Caco-2 (cell line): Measurements from ENCODE around the gene CPZ. TPM values are rescaled to one million over a fixed set of nuclear protein-coding genes. Genes with fewer than 3 reads are reported as not detected.

Source experiments
- BruUV-seq: library from RNA; stranded (reverse); fragments of 400-500 nt; replicated peaks from 2 replicates; lab custom pipeline; 2021; lab: Mats Ljungman, UMichigan
- CTCF ChIA-PET: fragments of 300-600 bp; sonication (Branson Sonifier 250); formaldehyde crosslinking; loops from one replicate; lab custom pipeline; 2022; ENCODE audit warnings: antibody characterized with exemption; lab: Charles Lee
- POLR2A ChIA-PET: fragments of 300-600 bp; sonication (Branson Sonifier 250); formaldehyde crosslinking; loops from one replicate; lab custom pipeline; 2022; ENCODE audit warnings: antibody characterized with exemption; lab: Charles Lee
- DNase-seq, 2 experiments: peaks; one replicate each; pipeline versions ENCODE4 v3.0.0 to v3.0.0-alpha.2; 2020 to 2022
- H3K27me3 ChIP-seq: replicated peaks from 2 replicates; pipeline ENCODE4 v1.6.0; 2011; ENCODE audit warnings: low read length; ENCODE audit not compliant: control insufficient read depth, insufficient read depth
- H3K36me3 ChIP-seq: 2 replicates; pipeline ENCODE4 v1.5.1; 2011; ENCODE audit warnings: low read length; ENCODE audit not compliant: control insufficient read depth, insufficient read depth
- H3K4me1 ChIP-seq: fragments of 250-450 bp; sonication (Bioruptor Pico); 2 replicates; pipeline ENCODE4 v1.5.1; 2020; ENCODE audit warnings: mild to moderate bottlenecking
- H3K4me3 ChIP-seq: 2 replicates; pipeline ENCODE4 v1.5.1; 2011; ENCODE audit warnings: low read depth, mild to moderate bottlenecking, control low read depth, low read length
- H3K9me3 ChIP-seq: fragments of 250-450 bp; sonication (Bioruptor Pico); 2 replicates; pipeline ENCODE4 v1.5.1; 2020; ENCODE audit warnings: mild to moderate bottlenecking, moderate library complexity
- H3K27ac Mint-ChIP-seq: one replicate; pipeline ENCODE4 v1.8.0; 2022; ENCODE audit warnings: mixed read lengths; ENCODE audit not compliant: unreplicated experiment
- H3K27me3 Mint-ChIP-seq: one replicate; pipeline ENCODE4 v1.8.0; 2022; ENCODE audit warnings: mixed read lengths; ENCODE audit not compliant: insufficient read depth, unreplicated experiment
- H3K36me3 Mint-ChIP-seq: one replicate; pipeline ENCODE4 v1.8.0; 2022; ENCODE audit warnings: mild to moderate bottlenecking, mixed read lengths; ENCODE audit not compliant: insufficient read depth, unreplicated experiment
- H3K4me1 Mint-ChIP-seq: one replicate; pipeline ENCODE4 v1.8.0; 2022; ENCODE audit warnings: low read depth, mixed read lengths; ENCODE audit not compliant: unreplicated experiment
- H3K4me3 Mint-ChIP-seq: one replicate; pipeline ENCODE4 v1.8.0; 2022; ENCODE audit warnings: mild to moderate bottlenecking, moderate library complexity, mixed read lengths; ENCODE audit not compliant: unreplicated experiment
- H3K9me3 Mint-ChIP-seq: one replicate; pipeline ENCODE4 v1.8.0; 2022; ENCODE audit warnings: mixed read lengths; ENCODE audit not compliant: unreplicated experiment
- CTCF ChIP-seq, 2 experiments: fragments of 200-600 bp in 1 of 2; IDR thresholded peaks; 1 replicate in 1 of 2; 2 replicates in 1 of 2; pipeline versions ENCODE4 v1.5.1 to v1.8.0; 2011 to 2022; ENCODE audit warnings: antibody characterized with exemption in 1 of 2, control low read depth in 1 of 2, inconsistent platforms in 1 of 2, low read depth in 1 of 2, low read length in 1 of 2, mild to moderate bottlenecking in 1 of 2, moderate library complexity in 1 of 2; ENCODE audit not compliant: insufficient read depth in 1 of 2, severe bottlenecking in 1 of 2, unreplicated experiment in 1 of 2
- intact Hi-C: fragments of 100-400 bp; cut with micrococcal nuclease; formaldehyde crosslinking; loops from one replicate; pipeline ENCODE4 v1.10.0; 2022; ENCODE audit not compliant: unreplicated experiment
- total RNA-seq: library from RNA; stranded (reverse); gene quantifications from 2 replicates; pipeline ENCODE4 v1.2.3, GENCODE V29; 2022

The CPZ gene
- total RNA-seq, 1 experiment from 2014 or later = 7.7 TPM

- Histone ChIP-seq H3K4me1 (peaks cover 17% of the 10 kb centered on the region), H3K27me3 (no peaks in the 10 kb centered on the region; the same call in 1 of the 2 replicates), H3K36me3 (no peaks in the 10 kb centered on the region), H3K9me3 (no peaks in the 10 kb centered on the region), H3K4me3 (no peak overlapping the region)
- intact Hi-C loops = loop anchor here (1.0 to 5.0 kb wide), 2 partner anchors 37 to 126 kb away; no protein-coding TSS in a partner anchor
- DNase-seq = peak; percentile 73 to 81
- H3K4me3 Mint-ChIP-seq = peak overlapping the region; percentile 60
- CTCF ChIA-PET = interaction anchor here (0.6 kb wide), 1 partner anchor 104 kb away, joined by 3 read pairs; no protein-coding TSS in a partner anchor
- POLR2A ChIA-PET = no interaction called here
- peak overlapping the region; percentile 51 for H3K27ac Mint-ChIP-seq
- TF ChIP-seq CTCF (IDR thresholded peaks at IDR 0.05; ENCODE audit: insufficient read depth in 1 of 2, low read depth in 1 of 2, low read length in 1 of 2, severe bottlenecking in 1 of 2, unreplicated experiment in 1 of 2) = peak; percentile 68 to 78
- peaks cover 2% of the 10 kb centered on the region for H3K27me3 Mint-ChIP-seq
- peaks cover 6% of the 10 kb centered on the region for H3K4me1 Mint-ChIP-seq
- H3K36me3 Mint-ChIP-seq = no peaks in the 10 kb centered on the region
- H3K9me3 Mint-ChIP-seq = no peaks in the 10 kb centered on the region
- BruUV-seq = no TSS peak
These were observed 1.8 kb downstream of the CPZ start for GRCh38 chr4:8594097-8595038.

GRCh38 chr4:8595237-8596087 lies 2.9 kb downstream of the CPZ start:
- no peak overlapping the region for H3K4me3 ChIP-seq
- Mint-ChIP-seq H3K27ac (no peak overlapping the region), H3K4me1 (peaks cover 6% of the 10 kb centered on the region), H3K36me3 (no peaks in the 10 kb centered on the region), H3K27me3 (peaks cover 2% of the 10 kb centered on the region), H3K4me3 (no peak overlapping the region), H3K9me3 (no peaks in the 10 kb centered on the region)
- H3K9me3 ChIP-seq = no peaks in the 10 kb centered on the region
- ChIA-PET CTCF (interaction anchor here (0.6 kb wide), 1 partner anchor 106 kb away, joined by 3 read pairs; no protein-coding TSS in a partner anchor), POLR2A (no interaction called here)
- H3K36me3 ChIP-seq = no peaks in the 10 kb centered on the region
- peaks cover 17% of the 10 kb centered on the region for H3K4me1 ChIP-seq
- TF ChIP-seq CTCF (IDR thresholded peaks at IDR 0.05; ENCODE audit: insufficient read depth in 1 of 2, low read depth in 1 of 2, low read length in 1 of 2, severe bottlenecking in 1 of 2, unreplicated experiment in 1 of 2) = no peak
- no peaks in the 10 kb centered on the region for H3K27me3 ChIP-seq
- no TSS peak for BruUV-seq
- no peak for DNase-seq
- intact Hi-C loops = no loop called here

- Histone ChIP-seq H3K4me1 (peaks cover 16% of the 10 kb centered on the region), H3K27me3 (no peaks in the 10 kb centered on the region), H3K4me3 (no peak overlapping the region), H3K9me3 (no peaks in the 10 kb centered on the region), H3K36me3 (no peaks in the 10 kb centered on the region)
- intact Hi-C loops = no loop called here
- no peak for DNase-seq
- Mint-ChIP-seq H3K27ac (no peak overlapping the region), H3K4me1 (peaks cover 6% of the 10 kb centered on the region), H3K4me3 (no peak overlapping the region), H3K36me3 (no peaks in the 10 kb centered on the region), H3K27me3 (no peaks in the 10 kb centered on the region), H3K9me3 (no peaks in the 10 kb centered on the region)
- TF ChIP-seq CTCF (IDR thresholded peaks at IDR 0.05; ENCODE audit: insufficient read depth in 1 of 2, low read depth in 1 of 2, low read length in 1 of 2, severe bottlenecking in 1 of 2, unreplicated experiment in 1 of 2) = no peak
- no TSS peak for BruUV-seq
- CTCF ChIA-PET = interaction anchor here (0.8 kb wide), 1 partner anchor 128 kb away, joined by 3 read pairs; no protein-coding TSS in a partner anchor
- POLR2A ChIA-PET = no interaction called here
These were observed 4.3 kb downstream of the CPZ start for GRCh38 chr4:8596891-8597290.
